Measurements from ENCODE around the gene ZGPAT. TPM values are rescaled to one million over a fixed set of nuclear protein-coding genes. Genes with fewer than 3 reads are reported as not detected.

Gene ZGPAT
- total and polyA plus RNA-seq, 9 of the 15 experiments (the other 6 are each of a cell fraction or from before 2014, with no cell fraction given) = 0.14 to 26.6 (median 7.4) TPM

- TF ChIP-seq GTF2B (IDR thresholded peaks at IDR 0.05; ENCODE audit: extremely low read depth, insufficient read length) (no peak), CREB1 (IDR thresholded peaks at IDR 0.05) (peak; percentile 74), CREB1 (CRISPR knock-in tag; IDR thresholded peaks at IDR 0.05) (peak; percentile 65), CBFA2T3 (IDR thresholded peaks at IDR 0.05) (0 out of 2 replicates have a peak, but pooled peaks have one; percentile 2), E2F8 (IDR thresholded peaks at IDR 0.05; ENCODE audit: low read depth, partially characterized antibody) (peak; percentile 69), ZNF253 (CRISPR knock-in tag; conservative IDR thresholded peaks at IDR 0.05) (no peak), ZNF740 (CRISPR knock-in tag; IDR thresholded peaks at IDR 0.05) (no peak), ZNF740 (tag; IDR thresholded peaks at IDR 0.05) (no peak), HDAC8 (tag; IDR thresholded peaks at IDR 0.05) (peak; percentile 41; the same call in 1 of the 2 replicates), PPARD (CRISPR knock-in tag; IDR thresholded peaks at IDR 0.05) (no peak), ZNF699 (CRISPR knock-in tag; IDR thresholded peaks at IDR 0.05; ENCODE audit: insufficient replicate concordance) (no peak), JUN (IDR thresholded peaks at IDR 0.05; ENCODE audit: borderline replicate concordance, low read depth, low read length) (peak; percentile 47; the same call in 1 of the 2 replicates), JUN (CRISPR knock-in tag; IDR thresholded peaks at IDR 0.05; ENCODE audit: borderline replicate concordance) (peak; percentile 87), DIDO1 (tag; IDR thresholded peaks at IDR 0.05; ENCODE audit: low read depth) (peak; percentile 65; the same call in 1 of the 2 replicates)
These were observed at the start of gene ZGPAT, which contains the start of gene ARFRP1 (continued) for GRCh38 chr20:63707558-63708300.
